ENCODE results near the gene SERPINA6. TPM values are rescaled to one million over a fixed set of nuclear protein-coding genes. Genes with fewer than 3 reads are reported as not detected.

SERPINA6 gene
- total and polyA plus RNA-seq, 4 donors = 0.18 to 0.77 (median 0.35) TPM

GRCh38 chr14:94344389-94344788 lies 21.3 kb upstream of the SERPINA6 start:
- DNase-seq = no peak
- Histone ChIP-seq H3K4me3 (no peak overlapping the region), H3K4me1 (ENCODE audit: control insufficient read depth in 5 of 5, insufficient read depth in 5 of 5, low read length in 5 of 5) (peaks cover 0 to 13% (median 4%) of the 10 kb centered on the region in 5 donors), H3K27me3 (ENCODE audit: control insufficient read depth in 3 of 3, insufficient read depth in 3 of 3, low read length in 2 of 3) (no peaks in the 10 kb centered on the region), H3K9ac (ENCODE audit: insufficient read depth in 1 of 2, low read length in 2 of 2) (no peak overlapping the region), H3K9me3 (ENCODE audit: control insufficient read depth in 4 of 4, insufficient read depth in 3 of 4, low read length in 3 of 4) (no peaks in the 10 kb centered on the region), H3K27ac (ENCODE audit: low read depth in 1 of 2, low read length in 1 of 2) (no peak overlapping the region), H3K36me3 (ENCODE audit: control insufficient read depth in 4 of 4, insufficient read depth in 4 of 4, low read length in 4 of 4) (no peaks in the 10 kb centered on the region)
- ATAC-seq (ENCODE audit: insufficient read depth, low FRiP score) = no peak
- WGBS, 2 donors = 85 to 88% methylated on average over 3 of the region's 3 CpGs
- TF ChIP-seq CTCF (IDR thresholded peaks at IDR 0.05; ENCODE audit: control extremely low read depth, extremely low read depth) = no peak

DNA sequence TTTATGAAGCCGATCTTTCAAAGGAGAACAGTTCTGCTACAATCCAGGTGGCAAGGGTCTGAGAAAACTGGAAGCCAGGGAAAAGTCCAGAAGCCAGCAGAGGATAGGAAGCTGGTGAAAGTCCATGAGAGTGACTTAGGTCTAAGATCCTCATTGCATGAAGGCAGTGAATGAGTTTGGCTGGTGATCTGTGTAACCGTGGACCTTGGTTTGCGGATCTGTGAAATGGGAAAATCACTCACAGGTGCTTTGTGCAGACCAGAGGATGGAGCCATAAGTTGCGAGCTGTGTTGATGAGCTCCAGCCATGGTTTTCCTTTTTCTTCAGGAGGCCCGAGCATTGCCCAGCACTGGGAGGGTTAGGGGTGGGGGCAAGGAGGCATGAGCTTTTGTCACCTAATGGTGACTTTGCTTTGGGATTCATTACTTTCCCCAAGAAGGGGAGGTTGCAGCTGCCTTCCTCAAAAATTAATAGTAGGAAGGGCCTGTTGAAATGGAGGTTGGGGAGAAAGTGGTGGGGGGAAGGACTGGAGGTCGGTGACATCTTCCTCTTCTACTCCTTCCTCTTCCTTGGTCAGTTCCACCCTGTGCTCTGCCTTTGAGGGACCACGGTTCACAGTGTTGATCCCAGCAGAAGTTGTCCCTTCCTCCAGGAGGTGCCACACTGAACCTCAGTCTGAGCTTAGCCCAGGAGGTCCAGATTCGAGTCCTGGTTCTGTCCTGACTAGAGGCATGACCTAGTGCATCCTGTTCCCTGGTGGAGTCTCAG lies 20.3 kb upstream of the SERPINA6 start:
- DNase-seq = no peak
- H3K27ac ChIP-seq (ENCODE audit: low read depth in 1 of 2, low read length in 1 of 2) = no peak overlapping the region
- TF ChIP-seq CTCF (IDR thresholded peaks at IDR 0.05; ENCODE audit: control extremely low read depth, extremely low read depth) = no peak
- no peaks in the 10 kb centered on the region for H3K36me3 ChIP-seq (ENCODE audit: control insufficient read depth in 4 of 4, insufficient read depth in 4 of 4, low read length in 4 of 4)
- H3K9me3 ChIP-seq (ENCODE audit: control insufficient read depth in 4 of 4, insufficient read depth in 3 of 4, low read length in 3 of 4) = no peaks in the 10 kb centered on the region
- peaks cover 0 to 13% (median 4%) of the 10 kb centered on the region in 5 donors for H3K4me1 ChIP-seq (ENCODE audit: control insufficient read depth in 5 of 5, insufficient read depth in 5 of 5, low read length in 5 of 5)
- no peak for ATAC-seq (ENCODE audit: insufficient read depth, low FRiP score)
- WGBS, 2 donors = 76 to 86% methylated on average over 8 of the region's 8 CpGs
- no peak overlapping the region for H3K4me3 ChIP-seq
- no peak overlapping the region for H3K9ac ChIP-seq (ENCODE audit: insufficient read depth in 1 of 2, low read length in 2 of 2)
- H3K27me3 ChIP-seq (ENCODE audit: control insufficient read depth in 3 of 3, insufficient read depth in 3 of 3, low read length in 2 of 3) = no peaks in the 10 kb centered on the region

- TF ChIP-seq CTCF (IDR thresholded peaks at IDR 0.05; ENCODE audit: control extremely low read depth, extremely low read depth) = no peak
- DNase-seq (peak; percentile 90 to 98 (median 97)), ATAC-seq (ENCODE audit: insufficient read depth, low FRiP score) (peak; percentile 53)
- 43 to 51% methylated on average over 2 of the region's 2 CpGs for WGBS, 2 donors
- Histone ChIP-seq H3K9me3 (ENCODE audit: control insufficient read depth in 4 of 4, insufficient read depth in 3 of 4, low read length in 3 of 4) (no peaks in the 10 kb centered on the region), H3K4me3 (no peak overlapping the region), H3K9ac (ENCODE audit: insufficient read depth in 1 of 2, low read length in 2 of 2) (no peak overlapping the region), H3K36me3 (ENCODE audit: control insufficient read depth in 4 of 4, insufficient read depth in 4 of 4, low read length in 4 of 4) (no peaks in the 10 kb centered on the region), H3K27me3 (ENCODE audit: control insufficient read depth in 3 of 3, insufficient read depth in 3 of 3, low read length in 2 of 3) (no peaks in the 10 kb centered on the region), H3K4me1 (ENCODE audit: control insufficient read depth in 5 of 5, insufficient read depth in 5 of 5, low read length in 5 of 5) (peaks cover 0 to 13% (median 4%) of the 10 kb centered on the region in 5 donors), H3K27ac (ENCODE audit: low read depth in 1 of 2, low read length in 1 of 2) (no peak overlapping the region)
These were observed 19.3 kb upstream of the SERPINA6 start for GRCh38 chr14:94342334-94342934.

All from lung (tissue), 12 donors.